H54 (cell line): Measurements from ENCODE around the gene ATP6V1B1.
A peak's percentile ranks its signal among the peaks of the same experiment; 100 is the strongest.

Source experiments
- DNase-seq: peaks from one replicate; pipeline ENCODE4 v3.0.0; 2011; ENCODE audit warnings: low spot score, mixed read lengths; ENCODE audit not compliant: insufficient read length
- FAIRE-seq: peaks from 3 replicates; lab custom pipeline; 2011; peaks lifted over from hg19 to GRCh38; lab: Jason Lieb, UNC
- POLR2A ChIP-seq: IDR thresholded peaks from 2 replicates; pipeline ENCODE4 v1.6.1; 2011; ENCODE audit warnings: low read depth, mild to moderate bottlenecking, low read length

The ATP6V1B1 gene

GRCh38 chr2:70939001-70939838, 3.5 kb downstream of the ATP6V1B1 start:
- FAIRE-seq (no peak), DNase-seq (no peak)
- no peak for TF ChIP-seq POLR2A

GRCh38 chr2:70939839-70940580, 4.3 kb downstream of the ATP6V1B1 start:
- no peak for FAIRE-seq

GRCh38 chr2:70941186-70941585, 5.5 kb downstream of the ATP6V1B1 start:
- TF ChIP-seq POLR2A: no peak
- FAIRE-seq (no peak), DNase-seq (no peak)

More at GRCh38 chr2:70939839-70940580, 4.3 kb downstream of the ATP6V1B1 start:
- DNase-seq: no peak
- no peak for TF ChIP-seq POLR2A

GRCh38 chr2:70941701-70942100, 6.0 kb downstream of the ATP6V1B1 start:
- no peak for FAIRE-seq
- DNase-seq: no peak
- no peak for TF ChIP-seq POLR2A

- FAIRE-seq (no peak), DNase-seq (no peak)
- no peak for TF ChIP-seq POLR2A
Observed at GRCh38 chr2:70942396-70943204, 6.9 kb downstream of the ATP6V1B1 start.

- FAIRE-seq: no peak
- no peak for TF ChIP-seq POLR2A
- DNase-seq: no peak
Observed at GRCh38 chr2:70943205-70943871, 7.6 kb downstream of the ATP6V1B1 start.

- TF ChIP-seq POLR2A: no peak
- DNase-seq (no peak), FAIRE-seq (no peak)
Observed at GRCh38 chr2:70944111-70944690, 8.5 kb downstream of the ATP6V1B1 start.

GRCh38 chr2:70946832-70947442, 11.2 kb downstream of the ATP6V1B1 start:
- DNase-seq: peak; percentile 42
- TF ChIP-seq POLR2A: no peak
- peak; percentile 45 for FAIRE-seq

GRCh38 chr2:70947556-70948184, 12.0 kb downstream of the ATP6V1B1 start:
- FAIRE-seq (peak; percentile 93), DNase-seq (peak; percentile 58)
- TF ChIP-seq POLR2A: no peak

GRCh38 chr2:70948337-70949003, 12.8 kb downstream of the ATP6V1B1 start:
- no peak for TF ChIP-seq POLR2A
- FAIRE-seq (peak; percentile 80), DNase-seq (peak; percentile 80)

- DNase-seq: no peak
- FAIRE-seq: no peak
- no peak for TF ChIP-seq POLR2A
Observed at GRCh38 chr2:70949086-70949485, 13.4 kb downstream of the ATP6V1B1 start.
